ENCODE results near the gene ASAP2.

The ASAP2 gene

GRCh38 chr2:9300829-9301453, 94.3 kb downstream of the ASAP2 start:
- DNase-seq: no peak

- DNase-seq: no peak
Observed at GRCh38 chr2:9302755-9303154, 96.1 kb downstream of the ASAP2 start.

DNA sequence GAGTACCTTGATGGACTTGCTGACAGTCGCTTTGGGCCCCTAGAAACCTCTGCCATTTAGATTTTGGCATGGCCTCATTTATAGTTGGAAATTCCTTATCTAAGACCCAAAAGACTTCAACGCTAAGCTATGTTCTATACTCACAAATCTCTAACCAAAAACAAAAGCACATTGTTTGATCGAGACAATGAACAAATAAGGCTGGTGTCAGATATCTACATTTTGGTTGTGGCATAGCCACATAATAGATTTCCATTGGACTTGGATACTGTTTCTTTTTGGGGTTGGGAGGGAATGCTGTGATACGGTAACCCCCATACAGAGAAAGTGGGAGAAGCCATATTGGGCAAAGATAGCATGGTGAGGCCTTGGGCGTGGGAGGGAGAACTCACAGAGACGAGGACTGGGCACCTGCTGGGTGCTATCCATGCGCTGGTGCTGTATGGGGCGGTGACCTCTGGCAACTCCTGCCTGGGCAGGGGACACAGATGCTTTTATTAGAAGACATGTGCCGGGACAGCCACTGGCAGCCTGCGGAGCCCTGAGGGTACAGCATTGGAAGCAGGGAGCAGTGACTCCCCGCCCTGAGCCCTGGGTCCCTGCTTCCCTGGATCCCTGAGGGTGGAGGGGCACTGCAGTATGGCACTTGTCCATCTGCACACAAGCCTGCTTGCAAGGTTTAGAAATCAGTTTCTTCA, 97.1 kb downstream of the ASAP2 start:
- DNase-seq: no peak

GRCh38 chr2:9306911-9307310, 100.3 kb downstream of the ASAP2 start:
- no peak for DNase-seq

GRCh38 chr2:9307535-9307934, 100.9 kb downstream of the ASAP2 start:
- no peak for DNase-seq

GRCh38 chr2:9308186-9308955, 101.8 kb downstream of the ASAP2 start:
- DNase-seq: no peak

DNA sequence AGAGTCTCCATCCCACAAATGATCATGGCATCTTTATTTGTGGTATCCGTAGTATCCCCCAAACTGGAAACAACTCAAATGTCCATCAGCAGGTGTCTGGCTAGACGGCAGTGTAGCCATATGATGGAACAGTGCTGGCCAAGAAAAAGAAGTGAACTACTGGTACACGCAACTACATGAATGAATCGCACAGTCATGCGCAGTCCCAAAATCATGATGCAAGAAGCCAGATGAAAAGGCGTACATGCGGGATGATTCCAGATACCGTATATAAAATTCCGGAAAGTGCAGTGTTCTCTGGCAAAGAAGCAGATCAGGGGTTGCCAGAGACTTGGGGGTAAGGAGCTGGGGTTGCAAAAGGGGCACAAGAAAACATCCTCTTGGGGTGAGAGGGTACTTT, 102.5 kb downstream of the ASAP2 start:
- DNase-seq: no peak

- no peak for DNase-seq
Observed at GRCh38 chr2:9310377-9310776, 103.8 kb downstream of the ASAP2 start.

- DNase-seq: no peak
Observed at GRCh38 chr2:9310798-9311197, 104.2 kb downstream of the ASAP2 start.

GRCh38 chr2:9311488-9311887, 104.9 kb downstream of the ASAP2 start:
- DNase-seq: no peak

- no peak for DNase-seq
Observed at GRCh38 chr2:9312591-9312990, 106.0 kb downstream of the ASAP2 start.

DNA sequence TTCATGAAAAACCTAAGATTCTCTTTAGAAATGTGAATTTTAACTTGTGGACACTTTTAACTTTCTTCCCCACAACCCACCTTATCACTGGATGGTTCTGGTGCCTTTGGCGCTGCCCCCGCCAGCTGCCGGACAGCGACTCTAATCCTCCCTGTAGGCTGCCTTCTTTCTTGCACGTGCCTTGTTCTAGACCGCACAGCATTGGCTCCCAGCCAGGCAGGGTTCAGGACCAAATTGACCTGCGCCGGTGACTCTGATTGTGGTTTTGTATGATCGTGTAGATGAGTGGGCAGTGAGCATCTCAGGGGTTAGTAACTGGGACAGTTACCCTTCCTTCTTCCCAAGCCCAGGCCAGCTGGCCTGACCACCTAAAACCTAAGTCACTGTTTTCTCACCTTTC, 106.8 kb downstream of the ASAP2 start:
- no peak for DNase-seq

DNA sequence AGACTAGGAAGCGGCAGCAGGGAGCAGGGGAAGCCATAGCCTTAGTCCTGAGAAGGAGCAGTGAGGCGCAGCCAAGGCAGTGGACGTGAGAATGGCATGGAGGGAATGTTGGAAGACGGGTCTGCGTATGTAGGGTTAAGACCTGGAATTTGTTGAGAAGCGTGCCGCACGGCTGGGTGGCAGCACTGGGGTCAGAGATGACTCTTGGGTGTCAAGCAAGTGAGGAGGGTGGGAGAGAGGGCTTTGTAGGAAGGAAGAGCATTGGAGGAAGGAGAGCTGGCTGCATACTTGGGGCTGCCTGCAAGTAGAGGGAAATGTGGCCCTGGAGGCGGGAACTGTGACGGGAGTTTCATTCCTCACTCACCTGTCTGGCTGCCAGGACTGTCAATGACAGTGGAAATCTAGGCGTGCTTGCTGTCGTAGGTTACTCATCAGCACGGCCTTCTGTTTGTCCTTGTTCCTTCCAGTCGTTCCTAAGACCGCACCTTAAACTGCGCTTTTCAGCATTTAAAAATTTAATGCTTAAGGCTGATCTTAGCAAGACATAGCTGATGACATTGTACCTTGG, 108.8 kb downstream of the ASAP2 start:
- no peak for DNase-seq

GRCh38 chr2:9317559-9317958, 110.9 kb downstream of the ASAP2 start:
- DNase-seq: no peak

DNA sequence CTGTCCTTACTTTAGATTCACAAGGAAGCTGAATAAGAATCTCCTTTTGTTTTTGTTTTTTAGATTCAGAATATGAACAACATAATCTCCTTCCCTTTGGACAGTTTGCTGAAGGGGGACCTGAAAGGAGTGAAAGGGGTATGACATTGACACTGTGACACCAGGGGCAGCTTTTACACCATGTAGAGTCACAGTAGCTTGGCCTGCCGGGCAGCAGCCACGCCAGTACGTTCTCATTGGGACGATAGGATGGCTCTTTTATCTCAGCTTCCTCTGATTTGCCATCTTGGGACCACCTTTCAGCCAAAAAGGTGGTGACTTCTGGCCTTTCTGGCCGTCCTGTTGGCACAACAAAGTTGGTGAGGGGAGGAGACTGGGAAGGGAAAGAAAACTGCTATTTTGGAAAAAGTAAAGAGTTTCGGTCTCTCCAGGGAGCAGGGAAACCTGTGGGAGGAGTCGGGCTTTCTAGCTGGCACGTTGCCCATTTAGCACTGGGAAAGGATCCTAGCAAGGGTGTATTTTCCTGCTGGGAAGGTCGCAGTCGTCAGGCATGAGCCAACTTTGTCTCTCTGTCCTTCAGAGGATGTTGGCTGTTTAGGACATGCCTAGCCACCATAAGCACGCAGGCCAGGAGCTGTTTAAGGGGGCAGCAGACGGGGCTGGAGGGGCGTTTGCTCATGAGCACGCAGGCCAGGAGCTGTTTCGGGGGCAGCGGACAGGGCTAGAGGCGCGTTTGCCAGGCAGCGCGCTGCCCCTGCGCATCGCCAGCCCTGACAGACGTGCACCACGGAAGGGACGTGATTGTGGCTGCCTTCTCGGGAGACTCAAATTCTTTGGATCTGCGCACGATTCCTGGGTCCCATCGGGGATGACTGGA, 112.1 kb downstream of the ASAP2 start:
- DNase-seq: no peak

DNA sequence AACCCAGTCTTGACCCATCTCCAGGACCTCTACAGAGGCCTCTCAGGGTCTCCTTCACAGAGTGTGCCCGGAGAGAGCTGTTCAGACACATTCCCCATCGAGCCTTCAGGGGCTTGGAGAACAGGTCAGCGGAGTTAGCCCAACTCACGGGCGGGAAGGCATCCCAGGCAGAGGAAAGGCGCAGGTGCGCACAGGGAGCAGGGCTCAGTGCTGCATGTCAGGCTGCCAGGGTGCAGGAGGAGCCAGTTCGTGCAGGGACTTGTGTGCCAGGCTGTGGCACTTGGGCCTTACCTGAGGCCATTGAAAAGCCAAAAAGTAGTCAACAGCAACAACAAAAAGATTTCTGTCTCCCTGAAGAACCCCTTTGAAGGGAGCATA, 112.7 kb downstream of the ASAP2 start:
- DNase-seq: no peak

- no peak for DNase-seq
Observed at GRCh38 chr2:9322576-9322975, 116.0 kb downstream of the ASAP2 start.

DNA sequence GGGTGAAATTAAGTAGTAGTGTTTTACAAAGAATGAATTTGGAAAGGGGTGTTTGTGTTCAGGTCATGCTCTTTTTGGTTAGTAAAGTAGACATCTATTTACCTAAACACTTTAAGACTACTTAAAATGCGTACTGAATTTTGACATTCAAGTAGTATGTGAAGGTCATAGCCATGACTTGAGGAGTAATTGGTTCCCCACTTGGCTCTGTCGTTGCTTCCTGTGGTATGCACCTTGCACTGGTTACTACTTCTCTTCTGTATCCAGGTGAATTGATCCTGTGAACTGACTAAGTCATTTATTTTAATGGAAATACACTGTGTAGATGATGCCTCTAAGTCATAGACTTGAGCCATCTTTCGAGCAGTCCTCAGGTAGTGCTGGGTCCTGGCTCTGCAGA, 118.8 kb downstream of the ASAP2 start:
- DNase-seq: no peak

- no peak for DNase-seq
Observed at GRCh38 chr2:9326975-9327374, 120.4 kb downstream of the ASAP2 start.

- no peak for DNase-seq
Observed at GRCh38 chr2:9327873-9328352, 121.3 kb downstream of the ASAP2 start.

GRCh38 chr2:9328931-9329330, 122.3 kb downstream of the ASAP2 start:
- no peak for DNase-seq

GRCh38 chr2:9329497-9329896, 122.9 kb downstream of the ASAP2 start:
- no peak for DNase-seq

All from NCI-H1436 treated with DMSO at 0.1 percent for 48 hours (cell line).